ENCODE results near the gene SIK3.

The SIK3 gene

DNA sequence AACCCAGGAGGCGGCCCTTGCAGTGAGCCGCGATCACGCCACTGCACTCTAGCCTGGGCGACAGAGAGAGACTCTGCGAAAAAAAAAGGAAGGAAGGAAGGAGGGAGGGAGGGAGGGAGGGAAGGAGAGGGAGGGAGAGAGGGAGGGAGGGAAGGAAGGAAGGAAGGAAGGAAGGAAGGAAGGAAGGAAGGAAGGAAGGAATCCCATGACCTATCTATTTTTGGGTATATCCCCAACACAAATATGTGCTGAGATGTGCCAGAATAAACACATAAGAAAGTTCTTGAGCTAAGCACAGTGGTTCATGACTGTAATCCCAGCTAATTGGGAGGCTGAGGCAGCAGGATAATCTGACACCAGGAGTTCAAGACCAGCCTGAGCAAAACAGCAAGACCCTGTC, 82.0 kb downstream of the SIK3 start:
- Histone ChIP-seq H2AFZ (ENCODE audit: low read depth, low read length) (no peak overlapping the region), H3K79me2 (ENCODE audit: insufficient read depth, low read length) (peaks cover 18% of the 10 kb centered on the region), H3K36me3 (ENCODE audit: insufficient read depth, low read length) (no peaks in the 10 kb centered on the region), H3K4me1 (ENCODE audit: insufficient read depth, low read length) (no peaks in the 10 kb centered on the region), H3K9ac (ENCODE audit: low read depth, low read length) (no peak overlapping the region), H3K27ac (ENCODE audit: low read length) (no peak overlapping the region), H4K20me1 (ENCODE audit: insufficient read depth, low read length) (peaks cover 21% of the 10 kb centered on the region), H3K9me3 (ENCODE audit: insufficient read depth, low read length, severe bottlenecking) (no peaks in the 10 kb centered on the region), H3K4me2 (ENCODE audit: insufficient read depth, low read length) (no peak overlapping the region), H3K27me3 (ENCODE audit: insufficient read depth, low read length, poor library complexity) (no peaks in the 10 kb centered on the region), H3K4me3 (ENCODE audit: low read depth in 1 of 2, low read length in 2 of 2) (no peak overlapping the region)
- ATAC-seq (ENCODE audit: insufficient read depth, low read depth) (no peak), DNase-seq (no peak)
- TF ChIP-seq, protein P1, sequence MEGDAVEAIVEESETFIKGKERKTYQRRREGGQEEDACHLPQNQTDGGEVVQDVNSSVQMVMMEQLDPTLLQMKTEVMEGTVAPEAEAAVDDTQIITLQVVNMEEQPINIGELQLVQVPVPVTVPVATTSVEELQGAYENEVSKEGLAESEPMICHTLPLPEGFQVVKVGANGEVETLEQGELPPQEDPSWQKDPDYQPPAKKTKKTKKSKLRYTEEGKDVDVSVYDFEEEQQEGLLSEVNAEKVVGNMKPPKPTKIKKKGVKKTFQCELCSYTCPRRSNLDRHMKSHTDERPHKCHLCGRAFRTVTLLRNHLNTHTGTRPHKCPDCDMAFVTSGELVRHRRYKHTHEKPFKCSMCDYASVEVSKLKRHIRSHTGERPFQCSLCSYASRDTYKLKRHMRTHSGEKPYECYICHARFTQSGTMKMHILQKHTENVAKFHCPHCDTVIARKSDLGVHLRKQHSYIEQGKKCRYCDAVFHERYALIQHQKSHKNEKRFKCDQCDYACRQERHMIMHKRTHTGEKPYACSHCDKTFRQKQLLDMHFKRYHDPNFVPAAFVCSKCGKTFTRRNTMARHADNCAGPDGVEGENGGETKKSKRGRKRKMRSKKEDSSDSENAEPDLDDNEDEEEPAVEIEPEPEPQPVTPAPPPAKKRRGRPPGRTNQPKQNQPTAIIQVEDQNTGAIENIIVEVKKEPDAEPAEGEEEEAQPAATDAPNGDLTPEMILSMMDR (IDR thresholded peaks at IDR 0.05; ENCODE audit: borderline replicate concordance, extremely low read depth, low read length, poor library complexity, severe bottlenecking) = no peak
- no peak for TF ChIP-seq EZH2 (IDR thresholded peaks at IDR 0.05; ENCODE audit: borderline replicate concordance, low read depth, low read length, severe bottlenecking)

DNA sequence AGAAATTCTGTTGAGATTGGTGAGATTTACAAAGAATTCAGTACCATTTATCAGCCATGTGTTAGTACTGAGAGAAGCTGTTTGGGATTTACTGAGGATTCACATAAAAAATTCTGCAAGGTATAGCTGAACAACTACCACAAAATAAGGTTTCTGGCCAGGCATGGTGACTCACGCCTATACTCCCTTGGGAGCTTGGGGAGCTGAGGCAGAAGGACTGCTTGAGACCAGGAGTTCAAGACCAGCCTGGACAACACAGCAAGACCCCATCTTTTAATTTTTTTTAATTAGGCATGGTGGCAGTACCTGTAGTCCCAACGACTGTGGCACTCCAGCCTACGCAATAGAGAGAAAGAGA, 86.7 kb downstream of the SIK3 start:
- Histone ChIP-seq H3K4me3 (ENCODE audit: low read depth in 1 of 2, low read length in 2 of 2) (no peak overlapping the region), H4K20me1 (ENCODE audit: insufficient read depth, low read length) (peaks cover 9% of the 10 kb centered on the region; the same call in 1 of the 2 replicates), H3K4me1 (ENCODE audit: insufficient read depth, low read length) (no peaks in the 10 kb centered on the region), H2AFZ (ENCODE audit: low read depth, low read length) (no peak overlapping the region), H3K4me2 (ENCODE audit: insufficient read depth, low read length) (no peak overlapping the region), H3K9ac (ENCODE audit: low read depth, low read length) (no peak overlapping the region), H3K27me3 (ENCODE audit: insufficient read depth, low read length, poor library complexity) (no peaks in the 10 kb centered on the region), H3K27ac (ENCODE audit: low read length) (no peak overlapping the region), H3K36me3 (ENCODE audit: insufficient read depth, low read length) (no peaks in the 10 kb centered on the region), H3K9me3 (ENCODE audit: insufficient read depth, low read length, severe bottlenecking) (no peaks in the 10 kb centered on the region), H3K79me2 (ENCODE audit: insufficient read depth, low read length) (peaks cover 12% of the 10 kb centered on the region; the same call in 1 of the 2 replicates)
- DNase-seq (no peak), ATAC-seq (ENCODE audit: insufficient read depth, low read depth) (no peak)
- TF ChIP-seq, protein P1 (IDR thresholded peaks at IDR 0.05; ENCODE audit: borderline replicate concordance, extremely low read depth, low read length, poor library complexity, severe bottlenecking) = no peak
- no peak for TF ChIP-seq EZH2 (IDR thresholded peaks at IDR 0.05; ENCODE audit: borderline replicate concordance, low read depth, low read length, severe bottlenecking)

DNA sequence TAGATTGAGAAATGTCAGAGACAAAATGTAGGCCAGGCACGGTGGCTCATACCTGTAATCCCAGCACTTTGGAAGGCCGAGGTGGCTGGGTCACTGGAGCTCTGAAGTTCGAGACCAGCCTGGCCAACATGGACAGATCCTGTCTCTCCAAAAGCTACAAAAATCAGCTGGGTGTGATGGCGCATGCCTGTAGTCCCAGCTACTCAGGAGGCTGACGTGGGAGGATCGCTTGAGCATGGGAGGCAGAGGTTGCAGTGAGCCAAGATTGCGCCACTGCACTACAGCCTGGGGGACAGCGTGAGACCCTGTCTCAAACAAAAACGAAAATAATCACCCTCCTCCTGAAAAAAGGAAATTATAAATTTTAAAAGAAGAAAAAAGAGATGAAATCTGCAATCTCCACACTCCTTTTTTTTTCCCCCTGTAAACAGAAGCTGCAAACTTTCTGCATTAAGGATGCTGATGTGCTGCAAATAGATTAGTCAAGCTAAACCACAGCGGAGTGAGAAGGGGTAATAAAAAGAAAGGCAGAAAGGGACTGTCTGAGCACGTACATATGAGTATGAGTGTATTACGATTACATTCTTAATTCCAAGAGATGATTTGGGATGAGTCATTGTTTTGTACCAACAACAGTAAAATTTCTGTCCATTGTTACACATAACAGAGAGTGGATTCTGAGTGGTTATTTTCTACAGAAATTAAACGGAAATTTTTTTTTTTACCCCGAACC, 87.3 kb downstream of the SIK3 start:
- H4K20me1 ChIP-seq (ENCODE audit: insufficient read depth, low read length) = peaks cover 11% of the 10 kb centered on the region; the same call in 1 of the 2 replicates
- H3K4me3 ChIP-seq (ENCODE audit: low read depth in 1 of 2, low read length in 2 of 2) = no peak overlapping the region
- TF ChIP-seq, protein P1 (IDR thresholded peaks at IDR 0.05; ENCODE audit: borderline replicate concordance, extremely low read depth, low read length, poor library complexity, severe bottlenecking) = no peak
- no peak for TF ChIP-seq EZH2 (IDR thresholded peaks at IDR 0.05; ENCODE audit: borderline replicate concordance, low read depth, low read length, severe bottlenecking)
- H3K4me1 ChIP-seq (ENCODE audit: insufficient read depth, low read length) = no peaks in the 10 kb centered on the region
- no peak for DNase-seq
- H3K9me3 ChIP-seq (ENCODE audit: insufficient read depth, low read length, severe bottlenecking) = no peaks in the 10 kb centered on the region
- H2AFZ ChIP-seq (ENCODE audit: low read depth, low read length) = no peak overlapping the region
- H3K4me2 ChIP-seq (ENCODE audit: insufficient read depth, low read length) = no peak overlapping the region
- H3K27ac ChIP-seq (ENCODE audit: low read length) = no peak overlapping the region
- H3K79me2 ChIP-seq (ENCODE audit: insufficient read depth, low read length) = peaks cover 12% of the 10 kb centered on the region; the same call in 1 of the 2 replicates
- H3K27me3 ChIP-seq (ENCODE audit: insufficient read depth, low read length, poor library complexity) = no peaks in the 10 kb centered on the region
- H3K9ac ChIP-seq (ENCODE audit: low read depth, low read length) = no peak overlapping the region
- ATAC-seq (ENCODE audit: insufficient read depth, low read depth) = no peak
- H3K36me3 ChIP-seq (ENCODE audit: insufficient read depth, low read length) = no peaks in the 10 kb centered on the region
